A549 (cell line): ENCODE data around the gene TMED5. TPM values are rescaled to one million over a fixed set of nuclear protein-coding genes. Genes with fewer than 3 reads are reported as not detected.

Experiments
- ATAC-seq, 2 experiments: fragments of 200-7000 bp in 1 of 2; fragments of >200 bp in 1 of 2; cut with Nextera tagmentation in 1 of 2; cut with Tn5 transposase in 1 of 2; 3 replicates each; pipeline versions ENCODE4 v1.8.0 to v1.9.1; 2018 to 2020; ENCODE audit warnings: mild to moderate bottlenecking in 1 of 2, moderate library complexity in 1 of 2
- CTCF ChIA-PET: fragments of 300-600 bp; sonication (Branson Sonifier 250); formaldehyde crosslinking; extraction: SDS; loops from one replicate; lab custom pipeline; 2021; ENCODE audit warnings: antibody characterized with exemption, inconsistent platforms; lab: Yijun Ruan, JAX
- POLR2A ChIA-PET: fragments of 350-600 bp; formaldehyde crosslinking; extraction: SDS; loops from one replicate; lab custom pipeline; 2021; ENCODE audit warnings: antibody characterized with exemption, inconsistent platforms; lab: Yijun Ruan, JAX
- DNase-seq, 2 experiments: peaks; one replicate each; pipeline versions ENCODE4 v3.0.0 to v3.0.0-alpha.2; 2011 to 2016; ENCODE audit warnings: low read depth in 1 of 2, low spot score in 1 of 2
- FAIRE-seq: peaks from 2 replicates; lab custom pipeline; 2011; peaks lifted over from hg19 to GRCh38; lab: Jason Lieb, UNC
- H3K27ac ChIP-seq, 2 experiments: fragments of >200 bp; sonication (Bioruptor Twin); formaldehyde crosslinking; 3 replicates each; pipeline ENCODE4 v1.5.1; 2016 to 2017
- H3K4me1 ChIP-seq: fragments of >200 bp; sonication (Bioruptor Twin); formaldehyde crosslinking; 3 replicates; pipeline ENCODE4 v1.6.1; 2016
- H3K4me2 ChIP-seq: fragments of >200 bp; sonication (Bioruptor Twin); formaldehyde crosslinking; 3 replicates; pipeline ENCODE4 v1.6.1; 2016
- H3K4me3 ChIP-seq: fragments of >200 bp; sonication (Bioruptor Twin); formaldehyde crosslinking; 3 replicates; pipeline ENCODE4 v1.5.1; 2016
- H3K9me3 ChIP-seq: fragments of >200 bp; sonication (Bioruptor Twin); formaldehyde crosslinking; 3 replicates; pipeline ENCODE4 v1.6.1; 2016
- BHLHE40 ChIP-seq: IDR thresholded peaks from 2 replicates; pipeline ENCODE4 v1.6.1; 2012; ENCODE audit warnings: low read depth, low read length, inconsistent platforms
- CEBPB ChIP-seq, 2 experiments: fragments of >200 bp in 1 of 2; sonication (Bioruptor Twin) in 1 of 2; formaldehyde crosslinking in 1 of 2; IDR thresholded peaks; 2 replicates each; pipeline ENCODE4 v1.6.1; 2012 to 2016
- FOSB ChIP-seq: fragments of 250-450 bp; sonication (Bioruptor Pico); IDR thresholded peaks from 2 replicates; pipeline ENCODE4 v1.5.0; 2020; ENCODE audit warnings: mild to moderate bottlenecking, moderate library complexity
- FOSL2 ChIP-seq, 2 experiments: fragments of 450-650 bp in 1 of 2; fragments of >200 bp in 1 of 2; sonication (Bioruptor Twin) in 1 of 2; formaldehyde crosslinking; IDR thresholded peaks; 2 replicates each; pipeline versions ENCODE4 v1.5.0 to v1.6.1; 2016 to 2020; ENCODE audit warnings: mild to moderate bottlenecking in 1 of 2, moderate library complexity in 1 of 2
- FOXS1 ChIP-seq: fragments of 250-450 bp; sonication (Bioruptor Pico); IDR thresholded peaks from 2 replicates; pipeline ENCODE4 v1.5.0; 2020; ENCODE audit warnings: mild to moderate bottlenecking, moderate library complexity
- GATA3 ChIP-seq: IDR thresholded peaks from 2 replicates; pipeline ENCODE4 v1.6.1; 2012; ENCODE audit warnings: borderline replicate concordance
- HDAC2 ChIP-seq: fragments of 200-600 bp; sonication (generic); IDR thresholded peaks from 2 replicates; pipeline ENCODE4 v1.6.1; 2016
- HES2 ChIP-seq: fragments of >200 bp; sonication (Bioruptor Twin); formaldehyde crosslinking; IDR thresholded peaks from 2 replicates; pipeline ENCODE4 v1.6.1; 2016
- HOXB5 ChIP-seq: fragments of 250-450 bp; sonication (Bioruptor Pico); IDR thresholded peaks from 2 replicates; pipeline ENCODE4 v1.5.0; 2020; ENCODE audit warnings: mild to moderate bottlenecking, moderate library complexity
- JUN ChIP-seq, 2 experiments: fragments of >200 bp; sonication (Bioruptor Twin); formaldehyde crosslinking; IDR thresholded peaks; 2 replicates in 1 of 2; 3 replicates in 1 of 2; pipeline ENCODE4 v1.6.1; 2016 to 2017
- KDM5A ChIP-seq: fragments of 200-600 bp; sonication (generic); IDR thresholded peaks from 2 replicates; pipeline ENCODE4 v1.6.1; 2016; ENCODE audit warnings: antibody characterized with exemption, mild to moderate bottlenecking
- MAFK ChIP-seq: fragments of 450-650 bp; IDR thresholded peaks from 2 replicates; pipeline ENCODE4 v1.6.1; 2014; ENCODE audit not compliant: partially characterized antibody
- NFE2L2 ChIP-seq: fragments of 150-350 bp; conservative IDR thresholded peaks from 2 replicates; pipeline ENCODE4 v1.6.1; 2014; ENCODE audit warnings: low read length
- NR3C1 ChIP-seq: fragments of >200 bp; sonication (Bioruptor Twin); formaldehyde crosslinking; IDR thresholded peaks from 3 replicates; pipeline ENCODE4 v1.6.1; 2017
- PHF8 ChIP-seq: fragments of 200-600 bp; sonication (generic); IDR thresholded peaks from 2 replicates; pipeline ENCODE4 v1.6.1; 2016; ENCODE audit warnings: low read depth, mild to moderate bottlenecking, antibody characterized with exemption, moderate library complexity, borderline replicate concordance
- POLR2A ChIP-seq: IDR thresholded peaks from 2 replicates; pipeline ENCODE4 v1.6.1; 2012; ENCODE audit warnings: mild to moderate bottlenecking, low read length
- POLR2AphosphoS2 ChIP-seq: conservative IDR thresholded peaks from 2 replicates; pipeline ENCODE4 v1.6.1; 2012; ENCODE audit warnings: low read length, improper control_type of control experiment, inconsistent platforms
- RARB ChIP-seq: fragments of 250-450 bp; sonication (Bioruptor Pico); IDR thresholded peaks from 2 replicates; pipeline ENCODE4 v1.8.0; 2021; ENCODE audit warnings: mild to moderate bottlenecking, moderate library complexity
- RFX5 ChIP-seq: fragments of 450-650 bp; IDR thresholded peaks from 2 replicates; pipeline ENCODE4 v1.7.1; 2014; ENCODE audit warnings: antibody characterized with exemption, mild to moderate bottlenecking, moderate library complexity
- SMC3 ChIP-seq: fragments of >200 bp; sonication (Bioruptor Twin); formaldehyde crosslinking; IDR thresholded peaks from 3 replicates; pipeline ENCODE4 v1.6.1; 2018; ENCODE audit warnings: inconsistent platforms
- TP53 ChIP-seq: fragments of 250-450 bp; sonication (Bioruptor Pico); IDR thresholded peaks from 2 replicates; pipeline ENCODE4 v1.5.0; 2021; ENCODE audit warnings: mild to moderate bottlenecking, moderate library complexity
- ZC3H11A ChIP-seq: fragments of 450-650 bp; IDR thresholded peaks from 2 replicates; pipeline ENCODE4 v1.6.1; 2014; ENCODE audit warnings: antibody characterized with exemption, mild to moderate bottlenecking
- ZSCAN20 ChIP-seq: fragments of 250-450 bp; sonication (Bioruptor Pico); IDR thresholded peaks from 2 replicates; pipeline ENCODE4 v1.8.0; 2022; ENCODE audit warnings: mild to moderate bottlenecking, moderate library complexity
- WGBS: methylation state at CpG from one replicate; pipeline ENCODE4 v1.1.6; 2017; ENCODE audit errors: missing lambda C conversion rate; 5-methylcytosine and 5-hydroxymethylcytosine counted together
- polyA minus RNA-seq: library from RNA; depleted of rRNA, polyadenylated mRNA; stranded (reverse); fragments of >200 nt; gene quantifications from 2 replicates; pipeline ENCODE4 v1.2.3, GENCODE V29; 2011; rRNA and poly(A)+ RNA removed
- polyA plus RNA-seq, 4 experiments: library from polyadenylated mRNA; depleted of rRNA in 3 of 4; stranded (reverse); fragments of >200 nt; fragmentation: RNase III in 1 of 4; extraction: RNeasy Plus Mini Kit Qiagen cat#74134 plus additional on column Dnase treatment in 1 of 4; gene quantifications; 2 replicates in 3 of 4; 3 replicates in 1 of 4; pipeline ENCODE4 v1.2.3, GENCODE V29; 2011 to 2017
- TF ChIP-seq, protein P1 (sequence below): IDR thresholded peaks from 2 replicates; pipeline ENCODE4 v1.6.1; 2012; ENCODE audit warnings: low read depth, borderline replicate concordance
- TF ChIP-seq, protein P2 (sequence below): fragments of 450-650 bp; IDR thresholded peaks from 2 replicates; pipeline ENCODE4 v1.6.1; 2014; ENCODE audit warnings: antibody characterized with exemption
- TF ChIP-seq, protein P3 (sequence below): IDR thresholded peaks from 2 replicates; pipeline ENCODE4 v1.6.1; 2012
- TF ChIP-seq, protein P4 (sequence below): fragments of >200 bp; sonication (Bioruptor Twin); formaldehyde crosslinking; IDR thresholded peaks from 3 replicates; pipeline ENCODE4 v1.6.1; 2016

TMED5 gene
- 58.0 and 70.7 TPM in 2 replicates for polyA plus RNA-seq (2011; rRNA removed)
- polyA plus RNA-seq (2012; cell fraction: cytosol; rRNA removed): 14.8 and 17.4 TPM in 2 replicates
- polyA plus RNA-seq (2012; cell fraction: nucleus; rRNA removed): 9.2 and 9.3 TPM in 2 replicates
- 38.1 to 44.5 TPM (median 40.4 TPM) in 3 replicates for polyA plus RNA-seq (2017; fragmentation: RNase III; extraction: RNeasy Plus Mini Kit Qiagen cat#74134 plus additional on column Dnase treatment)
- polyA minus RNA-seq: 15.2 and 16.2 TPM in 2 replicates

DNA sequence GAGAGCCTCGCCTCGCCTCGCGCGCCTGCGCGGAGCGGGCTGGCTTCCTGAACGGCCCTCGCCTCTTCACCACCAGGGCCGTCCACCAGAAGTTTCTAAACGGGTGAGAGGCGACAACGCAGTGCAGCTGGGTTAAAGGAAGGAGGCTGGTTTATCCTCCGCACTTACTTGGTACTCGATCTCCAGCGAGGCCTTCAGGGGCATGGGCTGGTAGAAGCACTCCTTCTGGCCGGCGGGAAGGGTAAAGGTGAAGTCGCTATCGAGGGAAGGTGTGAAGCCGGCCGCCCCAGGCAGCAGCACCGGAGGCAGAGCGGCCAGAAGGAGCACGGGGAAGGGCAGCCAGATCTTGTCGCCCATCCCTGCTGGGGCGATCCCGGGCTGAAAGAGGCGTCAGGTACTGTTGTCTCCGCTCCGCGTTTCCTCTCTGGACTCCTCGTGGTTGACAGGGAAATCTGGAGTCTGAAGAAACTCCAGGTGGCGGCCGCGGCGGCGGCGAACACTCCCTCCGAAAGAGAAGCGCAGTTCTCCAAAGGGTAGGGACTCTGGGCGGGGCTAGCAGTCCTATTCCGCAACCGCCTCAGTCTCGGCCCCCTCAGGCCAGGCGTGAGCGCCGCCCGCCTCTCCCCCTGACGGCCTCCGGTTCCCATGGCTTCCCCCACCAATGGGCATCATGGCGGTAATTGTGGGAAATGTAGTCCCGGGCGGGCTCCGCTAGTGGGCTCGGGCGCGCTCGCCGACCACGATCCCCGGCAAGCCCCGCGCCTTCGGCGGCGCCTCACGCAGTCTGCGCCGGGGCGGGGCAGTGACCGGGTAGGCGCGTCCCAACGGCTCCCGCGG is at the start of gene TMED5:
TSS of gene TMED5 (minus strand) at position 528 of the 837 bp plus-strand sequence. CDS start at position 357, 171 bp downstream.
- H3K27ac ChIP-seq: peak within 1 kb of the TSS; percentile 81 to 94
- ChIA-PET POLR2A (no interaction called here), CTCF (no interaction called here)
- under 1% methylated on average over 30 of the region's 78 CpGs for WGBS
- TF ChIP-seq KDM5A (0 out of 2 replicates have a peak, but pooled peaks have one; percentile 6), MAFK (no peak), PHF8 (peak; percentile 86; the same call in 1 of the 2 replicates), HDAC2 (no peak), HES2 (no peak), RFX5 (no peak), RARB (CRISPR knock-in tag) (no peak), GATA3 (no peak), ZSCAN20 (CRISPR knock-in tag) (no peak), HOXB5 (CRISPR knock-in tag) (no peak), FOXS1 (no peak), SMC3 (no peak), BHLHE40 (no peak), TP53 (CRISPR knock-in tag) (peak; percentile 51; the same call in 1 of the 2 replicates), NFE2L2 (no peak), CEBPB (IDR thresholded peaks at IDR 0.05) (peak; percentile 29 to 69; a peak in 3 of 4 replicates), FOSB (no peak), JUN (IDR thresholded peaks at IDR 0.05) (peak in 1 of 2 experiments; percentile 46; a peak in 2 of 5 replicates), POLR2A (peak; percentile 53), NR3C1 (no peak), ZC3H11A (no peak), POLR2AphosphoS2 (no peak), FOSL2 (IDR thresholded peaks at IDR 0.05) (no peak), FOSL2 (CRISPR knock-in tag; IDR thresholded peaks at IDR 0.05) (no peak)
- TF ChIP-seq, protein P1, sequence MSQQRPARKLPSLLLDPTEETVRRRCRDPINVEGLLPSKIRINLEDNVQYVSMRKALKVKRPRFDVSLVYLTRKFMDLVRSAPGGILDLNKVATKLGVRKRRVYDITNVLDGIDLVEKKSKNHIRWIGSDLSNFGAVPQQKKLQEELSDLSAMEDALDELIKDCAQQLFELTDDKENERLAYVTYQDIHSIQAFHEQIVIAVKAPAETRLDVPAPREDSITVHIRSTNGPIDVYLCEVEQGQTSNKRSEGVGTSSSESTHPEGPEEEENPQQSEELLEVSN: peak; percentile 93; the same call in 1 of the 2 replicates
- TF ChIP-seq, protein P2, sequence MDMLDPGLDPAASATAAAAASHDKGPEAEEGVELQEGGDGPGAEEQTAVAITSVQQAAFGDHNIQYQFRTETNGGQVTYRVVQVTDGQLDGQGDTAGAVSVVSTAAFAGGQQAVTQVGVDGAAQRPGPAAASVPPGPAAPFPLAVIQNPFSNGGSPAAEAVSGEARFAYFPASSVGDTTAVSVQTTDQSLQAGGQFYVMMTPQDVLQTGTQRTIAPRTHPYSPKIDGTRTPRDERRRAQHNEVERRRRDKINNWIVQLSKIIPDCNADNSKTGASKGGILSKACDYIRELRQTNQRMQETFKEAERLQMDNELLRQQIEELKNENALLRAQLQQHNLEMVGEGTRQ: 0 out of 2 replicates have a peak, but pooled peaks have one; percentile 18
- TF ChIP-seq, protein P3, sequence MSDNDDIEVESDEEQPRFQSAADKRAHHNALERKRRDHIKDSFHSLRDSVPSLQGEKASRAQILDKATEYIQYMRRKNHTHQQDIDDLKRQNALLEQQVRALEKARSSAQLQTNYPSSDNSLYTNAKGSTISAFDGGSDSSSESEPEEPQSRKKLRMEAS: peak; percentile 74
- TF ChIP-seq, protein P4, sequence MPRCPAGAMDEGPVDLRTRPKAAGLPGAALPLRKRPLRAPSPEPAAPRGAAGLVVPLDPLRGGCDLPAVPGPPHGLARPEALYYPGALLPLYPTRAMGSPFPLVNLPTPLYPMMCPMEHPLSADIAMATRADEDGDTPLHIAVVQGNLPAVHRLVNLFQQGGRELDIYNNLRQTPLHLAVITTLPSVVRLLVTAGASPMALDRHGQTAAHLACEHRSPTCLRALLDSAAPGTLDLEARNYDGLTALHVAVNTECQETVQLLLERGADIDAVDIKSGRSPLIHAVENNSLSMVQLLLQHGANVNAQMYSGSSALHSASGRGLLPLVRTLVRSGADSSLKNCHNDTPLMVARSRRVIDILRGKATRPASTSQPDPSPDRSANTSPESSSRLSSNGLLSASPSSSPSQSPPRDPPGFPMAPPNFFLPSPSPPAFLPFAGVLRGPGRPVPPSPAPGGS: 0 out of 3 replicates have a peak, but pooled peaks have one; percentile 46
- TF ChIP-seq, all 56 proteins: peak for 10
- ATAC-seq (peak; percentile 95 to 97), FAIRE-seq (no peak), DNase-seq (peak; percentile 62 to 96)
- Histone ChIP-seq H3K4me3 (peak within 1 kb of the TSS; percentile 60), H3K9me3 (no peaks in the 10 kb centered on the region), H3K4me2 (peak within 1 kb of the TSS; percentile 92), H3K4me1 (peaks cover 34% of the 10 kb centered on the region; the same call in 2 of the 3 replicates)
